GM12875 (cell line): ENCODE results near the gene PLEKHA6.

Experiments
- H3K4me3 ChIP-seq: one replicate; pipeline ENCODE4 v1.5.1; 2011; ENCODE audit warnings: low read depth, low read length, control low read depth
- CTCF ChIP-seq: IDR thresholded peaks from 2 replicates; pipeline ENCODE4 v1.5.1; 2011; ENCODE audit warnings: low read depth, mild to moderate bottlenecking, control low read depth, inconsistent platforms, low read length, moderate library complexity, borderline replicate concordance; ENCODE audit not compliant: insufficient read depth

The PLEKHA6 gene

GRCh38 chr1:204292740-204293139 is 67.0 kb downstream of the PLEKHA6 start:
- no peak for TF ChIP-seq CTCF
- H3K4me3 ChIP-seq = no peak overlapping the region

GRCh38 chr1:204289280-204289679 is 70.4 kb downstream of the PLEKHA6 start:
- no peak overlapping the region for H3K4me3 ChIP-seq
- TF ChIP-seq CTCF = no peak

- no peak overlapping the region for H3K4me3 ChIP-seq
- TF ChIP-seq CTCF = no peak
These were observed 71.6 kb downstream of the PLEKHA6 start for GRCh38 chr1:204288021-204288588.

GRCh38 chr1:204287466-204287891 is 72.2 kb downstream of the PLEKHA6 start:
- no peak overlapping the region for H3K4me3 ChIP-seq
- no peak for TF ChIP-seq CTCF

GRCh38 chr1:204286831-204287421 is 72.8 kb downstream of the PLEKHA6 start:
- no peak overlapping the region for H3K4me3 ChIP-seq
- no peak for TF ChIP-seq CTCF

- no peak overlapping the region for H3K4me3 ChIP-seq
- TF ChIP-seq CTCF = no peak
These were observed 73.4 kb downstream of the PLEKHA6 start for GRCh38 chr1:204286315-204286714.
